Activated CD8-positive, alpha-beta T cell treated with anti-CD3 and anti-CD28 coated beads for 36 hours (primary cell): ENCODE results near the gene DTNBP1. TPM values are rescaled to one million over a fixed set of nuclear protein-coding genes. Genes with fewer than 3 reads are reported as not detected.

ENCODE experiments used
- ATAC-seq: fragments of 200-7000 bp; cut with Tn5 transposase; one replicate; pipeline ENCODE4 v1.10.0; 2021; ENCODE audit warnings: mild to moderate bottlenecking, moderate library complexity
- CTCF ChIA-PET: fragments of 350-600 bp; sonication (Branson Sonifier 250); formaldehyde crosslinking; loops from one replicate; lab custom pipeline; 2021; ENCODE audit warnings: antibody characterized with exemption; lab: Charles Lee
- POLR2A ChIA-PET: fragments of 350-600 bp; sonication (Branson Sonifier 250); formaldehyde crosslinking; loops from one replicate; lab custom pipeline; 2021; ENCODE audit warnings: antibody characterized with exemption; lab: Charles Lee
- DNase-seq: peaks from one replicate; pipeline ENCODE4 v3.0.0-alpha.2; 2020
- H3K27ac Mint-ChIP-seq: one replicate; pipeline ENCODE4 v1.8.0; 2021; ENCODE audit warnings: mild to moderate bottlenecking, mixed read lengths
- H3K27me3 Mint-ChIP-seq: one replicate; pipeline ENCODE4 v1.8.0; 2021; ENCODE audit warnings: mixed read lengths
- H3K36me3 Mint-ChIP-seq: one replicate; pipeline ENCODE4 v1.8.0; 2021; ENCODE audit warnings: low read depth, mixed read lengths
- H3K4me1 Mint-ChIP-seq: one replicate; pipeline ENCODE4 v1.8.0; 2021; ENCODE audit warnings: low read depth, mixed read lengths
- H3K4me3 Mint-ChIP-seq: one replicate; pipeline ENCODE4 v1.8.0; 2021; ENCODE audit warnings: mild to moderate bottlenecking, moderate library complexity, mixed read lengths
- H3K9me3 Mint-ChIP-seq: one replicate; pipeline ENCODE4 v1.8.0; 2021; ENCODE audit warnings: mixed read lengths
- intact Hi-C: fragments of 100-400 bp; cut with micrococcal nuclease; formaldehyde crosslinking; loops from one replicate; pipeline ENCODE4 v1.10.0; 2022
- total RNA-seq, 2 experiments: library from RNA; stranded (reverse); gene quantifications; one replicate each; pipeline ENCODE4 v1.2.3, GENCODE V29; 2021
- TF ChIP-seq, protein P1 (sequence below): fragments of 200-600 bp; IDR thresholded peaks from one replicate; pipeline ENCODE4 v1.8.0; 2022; ENCODE audit warnings: antibody characterized with exemption, mild to moderate bottlenecking

DTNBP1 gene
- total RNA-seq, 2 experiments from 2014 or later: 12.6 to 14.6 TPM

DNA sequence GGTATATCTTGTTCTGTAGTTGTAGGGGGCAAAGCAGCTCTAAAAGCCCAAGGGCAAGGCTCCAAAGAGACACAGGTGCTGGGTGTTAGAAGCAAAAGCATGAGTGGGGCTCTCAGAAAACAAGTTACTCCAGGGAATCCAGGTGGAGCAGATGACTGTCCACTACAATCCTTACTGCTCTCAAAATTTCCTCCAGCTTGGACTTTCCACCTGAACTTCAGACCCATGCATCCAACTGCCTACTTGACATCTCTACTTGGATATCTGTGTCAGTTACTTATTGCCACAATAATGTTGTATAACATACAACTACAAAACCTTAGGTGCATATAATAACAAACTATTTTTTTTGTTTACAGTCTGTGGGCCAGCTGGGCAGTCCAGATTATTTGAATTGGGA, 22.8 kb upstream of the DTNBP1 start:
- H3K9me3 Mint-ChIP-seq: peaks cover 3% of the 10 kb centered on the region
- TF ChIP-seq, protein P1, sequence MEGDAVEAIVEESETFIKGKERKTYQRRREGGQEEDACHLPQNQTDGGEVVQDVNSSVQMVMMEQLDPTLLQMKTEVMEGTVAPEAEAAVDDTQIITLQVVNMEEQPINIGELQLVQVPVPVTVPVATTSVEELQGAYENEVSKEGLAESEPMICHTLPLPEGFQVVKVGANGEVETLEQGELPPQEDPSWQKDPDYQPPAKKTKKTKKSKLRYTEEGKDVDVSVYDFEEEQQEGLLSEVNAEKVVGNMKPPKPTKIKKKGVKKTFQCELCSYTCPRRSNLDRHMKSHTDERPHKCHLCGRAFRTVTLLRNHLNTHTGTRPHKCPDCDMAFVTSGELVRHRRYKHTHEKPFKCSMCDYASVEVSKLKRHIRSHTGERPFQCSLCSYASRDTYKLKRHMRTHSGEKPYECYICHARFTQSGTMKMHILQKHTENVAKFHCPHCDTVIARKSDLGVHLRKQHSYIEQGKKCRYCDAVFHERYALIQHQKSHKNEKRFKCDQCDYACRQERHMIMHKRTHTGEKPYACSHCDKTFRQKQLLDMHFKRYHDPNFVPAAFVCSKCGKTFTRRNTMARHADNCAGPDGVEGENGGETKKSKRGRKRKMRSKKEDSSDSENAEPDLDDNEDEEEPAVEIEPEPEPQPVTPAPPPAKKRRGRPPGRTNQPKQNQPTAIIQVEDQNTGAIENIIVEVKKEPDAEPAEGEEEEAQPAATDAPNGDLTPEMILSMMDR: no peak
- ATAC-seq: no peak
- H3K4me3 Mint-ChIP-seq: no peak overlapping the region
- POLR2A ChIA-PET: no interaction called here
- DNase-seq: no peak
- no peaks in the 10 kb centered on the region for H3K36me3 Mint-ChIP-seq
- CTCF ChIA-PET: interaction anchor here (1.6 kb wide), 1 partner anchor 520 kb away, joined by 5 read pairs; no protein-coding TSS in a partner anchor
- H3K27me3 Mint-ChIP-seq: peaks cover 6% of the 10 kb centered on the region
- intact Hi-C loops: no loop called here
- no peak overlapping the region for H3K27ac Mint-ChIP-seq
- H3K4me1 Mint-ChIP-seq: peaks cover 5% of the 10 kb centered on the region

DNA sequence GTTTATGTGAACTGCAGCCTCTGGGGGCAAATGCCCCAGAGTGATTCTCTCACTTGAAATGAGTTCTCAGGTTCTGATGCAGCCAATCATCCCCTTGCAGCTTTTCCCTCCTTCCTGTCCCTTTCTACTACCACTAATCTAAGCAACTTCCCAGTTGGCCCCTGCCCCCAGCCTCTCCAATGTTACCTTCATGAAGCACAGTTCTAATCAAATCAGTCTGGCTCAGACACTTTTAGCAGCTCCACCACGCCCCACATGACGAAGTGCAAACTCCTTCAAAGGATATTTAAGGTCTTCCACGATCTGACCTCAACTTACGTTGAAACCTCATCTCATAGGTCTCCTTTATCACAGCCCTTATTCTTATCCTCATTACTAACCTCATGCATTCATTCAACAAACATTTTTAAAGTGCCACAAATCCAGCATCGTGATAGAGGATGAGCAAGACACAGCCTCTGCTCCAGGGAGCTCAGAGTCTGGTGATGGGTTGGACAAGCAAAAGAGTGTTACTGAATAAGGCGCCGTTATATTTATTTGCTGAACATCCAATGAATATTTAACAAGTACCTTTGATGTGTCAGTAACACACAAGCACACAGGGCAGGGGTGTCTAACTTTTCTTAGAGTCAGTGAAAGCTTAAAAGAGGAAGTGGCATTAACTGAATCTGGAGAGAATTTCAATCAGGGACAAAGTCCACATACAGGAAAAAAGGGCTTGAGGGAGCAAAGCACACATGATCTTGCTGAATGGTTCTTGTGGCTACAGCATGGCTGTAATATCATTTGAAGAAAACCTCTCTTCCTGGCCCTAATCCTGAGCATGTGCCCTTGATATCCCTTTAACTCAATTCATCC, 20.4 kb upstream of the DTNBP1 start:
- ChIA-PET CTCF (interaction anchor here (1.2 to 3.1 kb wide), 3 partner anchors 8 to 500 kb away, joined by 3 to 14 read pairs (median 6); partner anchors contain the start of gene MYLIP), POLR2A (interaction anchor here (0.6 to 1.2 kb wide), 2 partner anchors 14 to 461 kb away, joined by 3 to 5 read pairs; no protein-coding TSS in a partner anchor)
- Mint-ChIP-seq H3K9me3 (peaks cover 3% of the 10 kb centered on the region), H3K4me3 (no peak overlapping the region), H3K36me3 (no peaks in the 10 kb centered on the region), H3K27ac (no peak overlapping the region), H3K27me3 (peaks cover 6% of the 10 kb centered on the region), H3K4me1 (no peaks in the 10 kb centered on the region)
- TF ChIP-seq, protein P1: no peak
- DNase-seq (no peak), ATAC-seq (no peak)
- intact Hi-C loops: no loop called here

DNA sequence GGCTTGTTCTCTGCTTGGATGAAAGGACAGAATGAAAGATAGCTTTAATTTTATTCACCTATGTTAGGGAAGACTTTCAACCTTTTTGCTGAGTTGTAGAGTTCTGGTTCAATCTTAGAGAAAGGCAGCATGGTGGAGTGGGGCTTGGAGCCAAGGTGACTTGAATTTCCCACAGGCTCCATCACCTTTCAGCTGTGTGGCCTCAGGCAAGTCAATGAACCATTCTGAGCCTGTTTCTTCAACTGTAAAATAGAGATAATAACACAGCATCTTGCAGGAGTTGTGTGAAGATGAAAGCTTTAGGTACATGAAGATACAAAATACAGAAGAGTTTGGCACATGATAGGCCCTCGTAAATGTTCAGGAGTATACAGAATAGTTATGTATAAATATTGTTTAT, 19.1 kb upstream of the DTNBP1 start:
- ChIA-PET POLR2A (interaction anchor here (1.2 kb wide), 1 partner anchor 462 kb away, joined by 5 read pairs; no protein-coding TSS in a partner anchor), CTCF (interaction anchor here (1.2 to 3.1 kb wide), 3 partner anchors 9 to 501 kb away, joined by 3 to 14 read pairs (median 6); partner anchors contain the start of gene MYLIP)
- Mint-ChIP-seq H3K9me3 (peaks cover 3% of the 10 kb centered on the region), H3K4me1 (no peaks in the 10 kb centered on the region), H3K4me3 (no peak overlapping the region), H3K36me3 (no peaks in the 10 kb centered on the region), H3K27ac (no peak overlapping the region), H3K27me3 (peaks cover 8% of the 10 kb centered on the region)
- intact Hi-C loops: no loop called here
- TF ChIP-seq, protein P1: no peak
- DNase-seq: no peak
- ATAC-seq: no peak

DNA sequence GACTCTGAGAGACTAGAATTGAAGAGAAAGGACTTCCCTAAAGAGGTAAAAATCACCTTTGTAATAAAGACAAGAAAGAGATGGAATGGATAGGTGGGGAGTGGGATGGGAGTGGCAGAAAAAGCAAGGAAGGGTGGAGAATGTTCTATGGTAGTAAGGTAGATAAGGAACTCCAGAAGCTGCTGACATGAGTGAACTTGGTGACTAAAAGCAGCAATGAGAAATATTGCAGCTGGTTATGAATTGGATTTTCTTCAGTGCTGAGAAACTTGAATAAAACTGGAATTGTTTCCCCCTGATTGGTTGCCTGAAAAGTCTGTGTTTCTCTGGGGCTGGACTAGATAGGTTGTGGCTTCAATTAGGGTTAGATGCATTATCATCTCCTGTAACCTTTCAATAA, 15.7 kb upstream of the DTNBP1 start:
- intact Hi-C loops: no loop called here
- ChIA-PET POLR2A (no interaction called here), CTCF (no interaction called here)
- TF ChIP-seq, protein P1: no peak
- Mint-ChIP-seq H3K27ac (no peak overlapping the region), H3K36me3 (no peaks in the 10 kb centered on the region), H3K4me1 (no peaks in the 10 kb centered on the region), H3K9me3 (peaks cover 3% of the 10 kb centered on the region), H3K27me3 (peaks cover 7% of the 10 kb centered on the region), H3K4me3 (no peak overlapping the region)
- no peak for ATAC-seq
- DNase-seq: no peak

DNA sequence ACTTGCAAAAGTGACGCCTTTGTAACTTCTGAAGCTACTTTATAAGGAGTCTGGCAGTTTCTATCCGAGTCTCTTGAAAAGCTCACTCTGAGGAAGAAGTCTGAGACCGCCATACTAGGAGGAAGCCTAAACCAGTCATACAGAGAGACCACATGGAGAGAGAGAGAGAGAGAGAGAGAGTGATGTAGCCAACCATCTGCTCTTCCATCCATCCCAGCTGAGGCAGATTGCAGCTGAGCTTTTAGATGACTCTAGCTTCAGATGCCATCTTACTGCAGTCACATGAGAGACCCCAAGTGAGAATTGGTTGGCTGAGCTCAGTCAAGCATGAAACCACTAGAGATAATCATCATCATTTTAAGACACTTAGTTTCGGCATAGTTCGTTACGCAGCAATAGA, 15.0 kb upstream of the DTNBP1 start:
- DNase-seq: no peak
- CTCF ChIA-PET: no interaction called here
- POLR2A ChIA-PET: interaction anchor here (0.9 kb wide), 1 partner anchor 455 kb away, joined by 4 read pairs; no protein-coding TSS in a partner anchor

More for the DNA sequence above, 15.0 kb upstream of the DTNBP1 start:
- ATAC-seq: no peak
- Mint-ChIP-seq H3K27me3 (peaks cover 4% of the 10 kb centered on the region), H3K4me1 (no peaks in the 10 kb centered on the region), H3K4me3 (no peak overlapping the region), H3K9me3 (no peaks in the 10 kb centered on the region), H3K36me3 (no peaks in the 10 kb centered on the region), H3K27ac (no peak overlapping the region)
- intact Hi-C loops: no loop called here
- TF ChIP-seq, protein P1: no peak
